HCT116 (cell line): Measurements from ENCODE around the gene SCRN1. TPM values are rescaled to one million over a fixed set of nuclear protein-coding genes. Genes with fewer than 3 reads are reported as not detected.

Experiments
- ATAC-seq: fragments of 200-7000 bp; cut with Tn5 transposase; 2 replicates; pipeline ENCODE4 v1.9.1; 2020; ENCODE audit warnings: mild to moderate bottlenecking, moderate library complexity
- BruUV-seq: library from RNA; stranded (reverse); fragments of 400-500 nt; replicated peaks from 2 replicates; lab custom pipeline; 2021; lab: Mats Ljungman, UMichigan
- CTCF ChIA-PET: fragments of 300-600 bp; sonication (Branson Sonifier 250); formaldehyde crosslinking; loops from one replicate; lab custom pipeline; 2021; ENCODE audit warnings: antibody characterized with exemption; lab: Charles Lee
- POLR2A ChIA-PET: fragments of 300-600, 350-600 bp; sonication (Branson Sonifier 250); formaldehyde crosslinking; loops from one replicate; lab custom pipeline; 2021; ENCODE audit warnings: antibody characterized with exemption; lab: Charles Lee
- RAD21 ChIA-PET, 2 experiments: fragments of 300-600 bp; sonication (Branson Sonifier 250); formaldehyde crosslinking; loops; one replicate each; lab custom pipeline; 2023; ENCODE audit warnings: low total read pairs in 2 of 2; ENCODE audit not compliant: uncharacterized antibody in 2 of 2, unreplicated experiment in 2 of 2, low non-redundant PET in 1 of 2; lab: Charles Lee
- DNase-seq: peaks from one replicate; pipeline ENCODE4 v3.0.0-alpha.2; 2010; ENCODE audit warnings: low read depth, low spot score
- H2AFZ ChIP-seq: fragments of 200-600 bp; shearing (Covaris generic), sonication (generic); 2 replicates; pipeline ENCODE4 v1.6.1; 2017; ENCODE audit warnings: low read depth, mixed run types, mixed read lengths, antibody characterized with exemption, low read length; ENCODE audit not compliant: poor library complexity, severe bottlenecking
- H3K27ac ChIP-seq: 2 replicates; pipeline ENCODE4 v1.5.1; 2012; ENCODE audit warnings: low read depth, low read length
- H3K27me3 ChIP-seq: fragments of 200-600 bp; sonication (generic); 2 replicates; pipeline ENCODE4 v1.6.1; 2016; ENCODE audit warnings: mixed run types, low read length, mixed read lengths; ENCODE audit not compliant: insufficient read depth
- H3K36me3 ChIP-seq, 2 experiments: fragments of 200-500 bp in 1 of 2; fragments of 200-600 bp in 1 of 2; sonication (Bioruptor generic) in 1 of 2; sonication (generic) in 1 of 2; 2 replicates each; pipeline versions ENCODE4 v1.5.1 to v1.6.1; 2014 to 2016; ENCODE audit warnings: low read length in 2 of 2, inconsistent platforms in 1 of 2, mixed read lengths in 1 of 2, mixed run types in 1 of 2; ENCODE audit not compliant: insufficient read depth in 2 of 2, control insufficient read depth in 1 of 2
- H3K4me1 ChIP-seq, 2 experiments: fragments of 200-600 bp in 1 of 2; sonication (generic) in 1 of 2; 2 replicates each; pipeline versions ENCODE4 v1.5.1 to v1.6.1; 2012 to 2017; ENCODE audit warnings: low read length in 2 of 2, inconsistent platforms in 1 of 2, mild to moderate bottlenecking in 1 of 2, mixed read lengths in 1 of 2, mixed run types in 1 of 2, moderate library complexity in 1 of 2; ENCODE audit not compliant: insufficient read depth in 2 of 2, control insufficient read depth in 1 of 2
- H3K4me2 ChIP-seq: fragments of 200-600 bp; sonication (generic); 2 replicates; pipeline ENCODE4 v1.6.1; 2017; ENCODE audit warnings: mixed run types, low read length, mixed read lengths
- H3K4me3 ChIP-seq, 2 experiments: fragments of 200-600 bp in 1 of 2; sonication (generic) in 1 of 2; replicated peaks in 1 of 2; 2 replicates each; pipeline ENCODE4 v1.5.1; 2011 to 2016; ENCODE audit warnings: low read length in 2 of 2, control low read depth in 1 of 2, low read depth in 1 of 2, mild to moderate bottlenecking in 1 of 2, mixed read lengths in 1 of 2, mixed run types in 1 of 2
- H3K79me2 ChIP-seq: fragments of 200-600 bp; sonication (generic); 2 replicates; pipeline ENCODE4 v1.6.1; 2017; ENCODE audit warnings: mild to moderate bottlenecking, mixed run types, low read length, moderate library complexity, mixed read lengths; ENCODE audit not compliant: insufficient read depth
- H3K9ac ChIP-seq: fragments of 200-600 bp; sonication (generic); 2 replicates; pipeline ENCODE4 v1.6.1; 2016; ENCODE audit warnings: low read length, mixed read lengths
- H3K9me2 ChIP-seq: fragments of 200-600 bp; sonication (generic), shearing (Covaris generic); 2 replicates; pipeline ENCODE4 v1.6.1; 2017; ENCODE audit warnings: mixed run types, mild to moderate bottlenecking, moderate library complexity; ENCODE audit not compliant: insufficient read depth
- H3K9me3 ChIP-seq, 2 experiments: fragments of 200-500 bp in 1 of 2; fragments of 200-600 bp in 1 of 2; sonication (Bioruptor generic) in 1 of 2; sonication (generic) in 1 of 2; 2 replicates each; pipeline ENCODE4 v1.6.1; 2014 to 2017; ENCODE audit warnings: low read length in 2 of 2, mixed read lengths in 2 of 2, inconsistent platforms in 1 of 2, low read depth in 1 of 2, mild to moderate bottlenecking in 1 of 2, mixed run types in 1 of 2, moderate library complexity in 1 of 2; ENCODE audit not compliant: control insufficient read depth in 1 of 2, insufficient read depth in 1 of 2
- H4K20me1 ChIP-seq: fragments of 200-600 bp; sonication (generic), shearing (Covaris generic); 2 replicates; pipeline ENCODE4 v1.6.1; 2017; ENCODE audit warnings: mixed run types, mild to moderate bottlenecking, moderate library complexity; ENCODE audit not compliant: insufficient read depth
- CBX3 ChIP-seq: IDR thresholded peaks from 2 replicates; pipeline ENCODE4 v1.6.1; 2012; ENCODE audit warnings: low read depth
- CEBPB ChIP-seq: IDR thresholded peaks from 2 replicates; pipeline ENCODE4 v1.6.1; 2012; ENCODE audit warnings: low read depth
- CTCF ChIP-seq, 3 experiments: fragments of 200-600 bp in 1 of 3; sonication (generic) in 1 of 3; IDR thresholded peaks in 2 of 3; conservative IDR thresholded peaks in 1 of 3; 2 replicates each; pipeline ENCODE4 v1.5.1; 2012 to 2017; ENCODE audit warnings: low read depth in 2 of 3, low read length in 2 of 3, antibody characterized with exemption in 1 of 3, borderline replicate concordance in 1 of 3, control low read depth in 1 of 3, mild to moderate bottlenecking in 1 of 3, mixed read lengths in 1 of 3, mixed run types in 1 of 3, moderate library complexity in 1 of 3; ENCODE audit not compliant: insufficient read depth in 1 of 3
- EGR1 ChIP-seq: IDR thresholded peaks from 2 replicates; pipeline ENCODE4 v1.6.1; 2012; ENCODE audit warnings: low read depth
- EZH2 ChIP-seq: fragments of 200-600 bp; sonication (generic); IDR thresholded peaks from 2 replicates; pipeline ENCODE4 v1.6.1; 2017; ENCODE audit warnings: antibody characterized with exemption, mixed run types
- EZH2phosphoT487 ChIP-seq: fragments of 200-600 bp; IDR thresholded peaks from 2 replicates; pipeline ENCODE4 v1.6.1; 2018; ENCODE audit warnings: antibody characterized with exemption, borderline replicate concordance
- JUND ChIP-seq: IDR thresholded peaks from 2 replicates; pipeline ENCODE4 v1.6.1; 2012
- POLR2A ChIP-seq: IDR thresholded peaks from 2 replicates; pipeline ENCODE4 v1.7.0; 2011; ENCODE audit warnings: borderline replicate concordance; ENCODE audit not compliant: insufficient read depth, insufficient read length; ENCODE audit errors: extremely low read depth
- SP1 ChIP-seq: IDR thresholded peaks from 2 replicates; pipeline ENCODE4 v1.6.1; 2012; ENCODE audit warnings: low read depth
- SRF ChIP-seq: IDR thresholded peaks from 2 replicates; pipeline ENCODE4 v1.6.1; 2012; ENCODE audit warnings: low read depth
- TCF7L2 ChIP-seq: IDR thresholded peaks from 2 replicates; pipeline ENCODE4 v1.7.0; 2011; ENCODE audit warnings: borderline replicate concordance, inconsistent platforms; ENCODE audit not compliant: insufficient read depth, insufficient read length; ENCODE audit errors: extremely low read depth
- YY1 ChIP-seq: IDR thresholded peaks from 2 replicates; pipeline ENCODE4 v1.6.1; 2011; ENCODE audit warnings: low read length, low read depth, moderate library complexity, mild to moderate bottlenecking; ENCODE audit not compliant: insufficient replicate concordance; ENCODE audit errors: extremely low read depth
- ZBTB33 ChIP-seq: IDR thresholded peaks from 2 replicates; pipeline ENCODE4 v1.6.1; 2011; ENCODE audit warnings: mild to moderate bottlenecking, low read length, moderate library complexity; ENCODE audit not compliant: insufficient replicate concordance; ENCODE audit errors: extremely low read depth
- ZFX ChIP-seq: fragments of 450-650 bp; IDR thresholded peaks from 2 replicates; pipeline ENCODE4 v1.6.1; 2017
- intact Hi-C: fragments of 100-400 bp; cut with micrococcal nuclease; formaldehyde crosslinking; loops from 2 replicates; pipeline ENCODE4 v1.10.0; 2022
- total RNA-seq: library from RNA; stranded (reverse); gene quantifications from one replicate; pipeline ENCODE4 v1.2.1, GENCODE V29; 2021; ENCODE audit not compliant: unreplicated experiment
- TF ChIP-seq, protein P1 (sequence below): IDR thresholded peaks from 2 replicates; pipeline ENCODE4 v1.6.1; 2012
- TF ChIP-seq, protein P2 (sequence below): IDR thresholded peaks from 2 replicates; pipeline ENCODE4 v1.6.1; 2012; ENCODE audit warnings: low read depth

SCRN1 gene
- total RNA-seq, 1 experiment from 2014 or later, result 76.8 TPM

DNA sequence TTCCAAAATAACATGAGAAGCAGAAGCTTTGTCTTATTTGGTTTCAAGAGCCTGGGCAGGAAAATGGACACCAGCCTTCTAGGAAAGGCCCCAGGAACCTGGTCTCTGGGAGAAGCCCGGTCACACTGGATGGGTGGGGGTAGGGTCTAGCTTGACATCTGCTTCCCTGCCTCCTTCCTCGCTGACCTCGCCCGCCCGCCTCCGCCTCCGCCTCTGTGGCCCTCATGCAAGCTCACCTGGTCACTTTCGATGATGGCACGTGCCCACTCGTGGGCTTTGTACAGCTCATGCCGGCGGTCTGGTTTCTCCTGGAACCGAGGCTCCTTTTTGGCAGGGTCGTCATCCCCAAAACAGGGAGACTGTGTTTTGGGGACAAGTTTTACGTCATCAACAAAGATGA, 63.4 kb downstream of the SCRN1 start (continued):
- TF ChIP-seq POLR2A (no peak), CBX3 (no peak), EGR1 (no peak)

DNA sequence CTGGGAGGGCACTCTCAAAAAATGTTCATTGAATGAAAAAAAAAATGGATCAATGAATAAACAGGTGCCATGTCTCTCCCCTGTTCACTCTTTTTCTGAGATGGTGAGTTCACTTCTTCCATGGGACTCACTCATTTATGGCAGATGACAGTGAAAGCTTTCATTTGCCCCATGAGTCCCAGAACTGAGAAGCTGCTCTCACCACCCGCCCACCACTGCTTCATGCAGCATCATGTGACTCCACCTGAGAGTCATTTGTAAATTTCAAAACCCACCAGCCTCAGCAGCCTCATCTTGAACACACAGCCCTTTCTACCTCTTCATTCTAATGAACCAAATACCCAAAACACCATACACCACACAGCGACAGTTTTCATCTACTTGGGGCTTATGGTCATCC, 64.9 kb downstream of the SCRN1 start:
- intact Hi-C loops, result no loop called here
- Histone ChIP-seq H3K27me3 (no peaks in the 10 kb centered on the region), H3K79me2 (no peaks in the 10 kb centered on the region), H3K27ac (no peak overlapping the region), H3K9me2 (no peaks in the 10 kb centered on the region), H3K4me3 (no peak overlapping the region), H3K4me1 (no peaks in the 10 kb centered on the region), H3K36me3 (peaks cover 3 to 10% of the 10 kb centered on the region in 2 experiments; a peak in 3 of 4 replicates), H3K4me2 (no peak overlapping the region), H2AFZ (no peak overlapping the region), H4K20me1 (no peaks in the 10 kb centered on the region)
- BruUV-seq, result no TSS peak
- DNase-seq, result no peak
- no peak for ATAC-seq
- RAD21 ChIA-PET, result no interaction called here
- POLR2A ChIA-PET, result no interaction called here
- TF ChIP-seq SRF (no peak), EZH2 (no peak), ZFX (no peak), CEBPB (no peak), TCF7L2 (no peak), EZH2phosphoT487 (no peak), ZBTB33 (no peak), SP1 (no peak), CBX3 (no peak), CTCF (IDR thresholded peaks at IDR 0.05 in 2 of 3, conservative IDR thresholded peaks at IDR 0.05 in 1 of 3; ENCODE audit: borderline replicate concordance in 1 of 3, insufficient read depth in 1 of 3, low read depth in 2 of 3, low read length in 2 of 3) (no peak), JUND (no peak), YY1 (no peak), EGR1 (no peak)
- TF ChIP-seq, protein P1, sequence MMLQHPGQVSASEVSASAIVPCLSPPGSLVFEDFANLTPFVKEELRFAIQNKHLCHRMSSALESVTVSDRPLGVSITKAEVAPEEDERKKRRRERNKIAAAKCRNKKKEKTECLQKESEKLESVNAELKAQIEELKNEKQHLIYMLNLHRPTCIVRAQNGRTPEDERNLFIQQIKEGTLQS, result no peak
- TF ChIP-seq, protein P2, sequence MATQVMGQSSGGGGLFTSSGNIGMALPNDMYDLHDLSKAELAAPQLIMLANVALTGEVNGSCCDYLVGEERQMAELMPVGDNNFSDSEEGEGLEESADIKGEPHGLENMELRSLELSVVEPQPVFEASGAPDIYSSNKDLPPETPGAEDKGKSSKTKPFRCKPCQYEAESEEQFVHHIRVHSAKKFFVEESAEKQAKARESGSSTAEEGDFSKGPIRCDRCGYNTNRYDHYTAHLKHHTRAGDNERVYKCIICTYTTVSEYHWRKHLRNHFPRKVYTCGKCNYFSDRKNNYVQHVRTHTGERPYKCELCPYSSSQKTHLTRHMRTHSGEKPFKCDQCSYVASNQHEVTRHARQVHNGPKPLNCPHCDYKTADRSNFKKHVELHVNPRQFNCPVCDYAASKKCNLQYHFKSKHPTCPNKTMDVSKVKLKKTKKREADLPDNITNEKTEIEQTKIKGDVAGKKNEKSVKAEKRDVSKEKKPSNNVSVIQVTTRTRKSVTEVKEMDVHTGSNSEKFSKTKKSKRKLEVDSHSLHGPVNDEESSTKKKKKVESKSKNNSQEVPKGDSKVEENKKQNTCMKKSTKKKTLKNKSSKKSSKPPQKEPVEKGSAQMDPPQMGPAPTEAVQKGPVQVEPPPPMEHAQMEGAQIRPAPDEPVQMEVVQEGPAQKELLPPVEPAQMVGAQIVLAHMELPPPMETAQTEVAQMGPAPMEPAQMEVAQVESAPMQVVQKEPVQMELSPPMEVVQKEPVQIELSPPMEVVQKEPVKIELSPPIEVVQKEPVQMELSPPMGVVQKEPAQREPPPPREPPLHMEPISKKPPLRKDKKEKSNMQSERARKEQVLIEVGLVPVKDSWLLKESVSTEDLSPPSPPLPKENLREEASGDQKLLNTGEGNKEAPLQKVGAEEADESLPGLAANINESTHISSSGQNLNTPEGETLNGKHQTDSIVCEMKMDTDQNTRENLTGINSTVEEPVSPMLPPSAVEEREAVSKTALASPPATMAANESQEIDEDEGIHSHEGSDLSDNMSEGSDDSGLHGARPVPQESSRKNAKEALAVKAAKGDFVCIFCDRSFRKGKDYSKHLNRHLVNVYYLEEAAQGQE, result no peak
- TF ChIP-seq, all 23 proteins: peak for 0
- CTCF ChIA-PET, result no interaction called here
- H3K9ac ChIP-seq, result no peak overlapping the region
- no peaks in the 10 kb centered on the region for H3K9me3 ChIP-seq
